ENCODE measurements around the gene IFITM5.
"Not testable (repeated sequence)": the region's sequence is repeated elsewhere in the genome, so short reads cannot be mapped to it uniquely, and the experiment has no call there.

IFITM5 gene

GRCh38 chr11:293852-294661 is 5.3 kb downstream of the IFITM5 start:
- no peak for DNase-seq

- DNase-seq = no peak
Measured at GRCh38 chr11:293271-293851, 6.0 kb downstream of the IFITM5 start.

GRCh38 chr11:292211-293121 is 6.9 kb downstream of the IFITM5 start:
- no peak for DNase-seq

- DNase-seq = no peak
Measured at GRCh38 chr11:291281-292210, 7.8 kb downstream of the IFITM5 start.

GRCh38 chr11:290621-291231 is 8.6 kb downstream of the IFITM5 start:
- DNase-seq = no peak

GRCh38 chr11:289712-290620 is 9.4 kb downstream of the IFITM5 start:
- no peak for DNase-seq

- no peak for DNase-seq
Measured at GRCh38 chr11:289398-289711, 10.0 kb downstream of the IFITM5 start.

- peak; percentile 37 for DNase-seq
Measured at GRCh38 chr11:288478-289397, 10.6 kb downstream of the IFITM5 start, which contains the start of gene PGGHG. PGGHG (plus strand) TSS chr11:289126; CDS start chr11:289817, 691 bp downstream.

GRCh38 chr11:287821-288477 is 11.4 kb downstream of the IFITM5 start:
- peak; percentile 10 for DNase-seq

- not testable (repeated sequence) for DNase-seq
Measured at GRCh38 chr11:286977-287820, 12.1 kb downstream of the IFITM5 start.

- DNase-seq = no peak
Measured at GRCh38 chr11:285894-286220, 13.5 kb downstream of the IFITM5 start.

GRCh38 chr11:285021-285893 is 14.1 kb downstream of the IFITM5 start:
- no peak for DNase-seq

GRCh38 chr11:284105-285020 is 15.0 kb downstream of the IFITM5 start:
- DNase-seq = no peak

GRCh38 chr11:283405-284104 is 15.8 kb downstream of the IFITM5 start:
- no peak for DNase-seq

GRCh38 chr11:282630-283360 is 16.5 kb downstream of the IFITM5 start:
- DNase-seq = no peak

All from NCI-H82 (cell line).